Stimulated activated CD4-positive, alpha-beta T cell treated with anti-CD3 and anti-CD28 coated beads, Interleukin-12 subunit alpha, Interleukin-12 subunit beta, amount 100 ng/mL, for 24 hours (primary cell): ENCODE measurements around the gene THOP1.
"Not testable (repeated sequence)": the region's sequence is repeated elsewhere in the genome, so short reads cannot be mapped to it uniquely, and the experiment has no call there.

ENCODE experiments used
- DNase-seq, 2 experiments: peaks; one replicate each; pipeline ENCODE4 v3.0.0-alpha.2; 2020; ENCODE audit warnings: low read depth in 2 of 2

Gene THOP1

GRCh38 chr19:2817237-2817829, 32.0 kb downstream of the THOP1 start:
- not testable (repeated sequence) for DNase-seq

- peak; percentile 95 to 96 for DNase-seq
These were observed 34.3 kb downstream of the THOP1 start, which contains the start of gene ZNF554 for GRCh38 chr19:2819540-2820111. Gene ZNF554 (plus strand): TSS chr19:2819868. CDS start chr19:2820072, 204 bp downstream.

GRCh38 chr19:2820112-2820702, 34.9 kb downstream of the THOP1 start:
- no peak for DNase-seq

GRCh38 chr19:2822846-2823245, 37.5 kb downstream of the THOP1 start:
- DNase-seq = no peak

- DNase-seq = no peak
These were observed 38.3 kb downstream of the THOP1 start for GRCh38 chr19:2823646-2824045.

GRCh38 chr19:2824129-2824528, 38.8 kb downstream of the THOP1 start:
- no peak for DNase-seq

- no peak for DNase-seq
These were observed 41.7 kb downstream of the THOP1 start for GRCh38 chr19:2827022-2827421.

GRCh38 chr19:2827840-2828489, 42.7 kb downstream of the THOP1 start:
- DNase-seq = no peak

GRCh38 chr19:2834294-2834871, 49.1 kb downstream of the THOP1 start:
- no peak for DNase-seq

GRCh38 chr19:2837430-2837829, 52.1 kb downstream of the THOP1 start:
- no peak for DNase-seq

GRCh38 chr19:2840794-2841791, 55.8 kb downstream of the THOP1 start, which contains the start of gene ZNF555:
Gene ZNF555 (plus strand): TSS chr19:2841475. CDS start chr19:2841573, 98 bp downstream.
- DNase-seq = peak; percentile 95 to 96

GRCh38 chr19:2841855-2842574, 56.7 kb downstream of the THOP1 start:
- no peak for DNase-seq

- DNase-seq = no peak
These were observed 59.8 kb downstream of the THOP1 start for GRCh38 chr19:2845107-2845506.

GRCh38 chr19:2846180-2846894, 61.0 kb downstream of the THOP1 start:
- no peak for DNase-seq

GRCh38 chr19:2847507-2847906, 62.2 kb downstream of the THOP1 start:
- DNase-seq = no peak

GRCh38 chr19:2848616-2849015, 63.3 kb downstream of the THOP1 start:
- no peak for DNase-seq

GRCh38 chr19:2850256-2850925, 65.1 kb downstream of the THOP1 start:
- no peak for DNase-seq

GRCh38 chr19:2852598-2852997, 67.3 kb downstream of the THOP1 start:
- no peak for DNase-seq

GRCh38 chr19:2853015-2853606, 67.8 kb downstream of the THOP1 start:
- DNase-seq = no peak
